Measurements from ENCODE around the gene TMCC2.

DNA sequence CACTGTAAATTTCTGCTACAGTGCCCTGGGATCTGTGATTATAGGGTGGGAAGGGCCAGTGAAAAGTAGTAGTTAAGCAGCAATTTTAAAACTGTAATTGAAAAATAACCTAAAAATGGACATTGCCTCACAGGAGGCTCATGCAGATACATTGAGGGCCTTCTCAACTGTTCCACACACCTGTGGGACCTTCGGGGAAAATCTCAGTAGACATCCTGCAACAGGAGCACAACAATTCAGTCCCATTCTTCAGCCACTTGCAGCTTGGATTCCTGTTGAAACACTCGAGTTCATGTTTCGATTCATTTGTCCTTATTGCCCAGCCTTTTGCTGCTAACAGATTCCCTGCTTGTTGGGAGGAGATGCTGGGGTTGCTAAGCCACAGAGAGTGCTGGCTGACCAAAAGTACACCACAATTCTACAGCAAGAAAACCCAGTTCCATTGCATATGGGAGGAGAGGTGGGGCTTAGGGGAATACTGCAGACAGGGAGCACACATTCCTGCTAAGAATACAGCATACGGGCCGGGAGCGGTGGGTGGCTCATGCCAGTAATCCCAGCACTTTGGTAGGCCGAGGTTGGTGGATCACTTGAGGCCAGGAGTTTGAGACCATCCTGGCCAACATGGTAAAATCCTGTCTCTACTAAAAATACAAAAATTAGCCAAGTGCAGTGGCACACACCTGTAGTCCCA lies 4.5 kb downstream of the TMCC2 start:
- TF ChIP-seq POLR2AphosphoS5 (IDR thresholded peaks at IDR 0.05; ENCODE audit: low read depth): no peak
- TF ChIP-seq, protein P1, sequence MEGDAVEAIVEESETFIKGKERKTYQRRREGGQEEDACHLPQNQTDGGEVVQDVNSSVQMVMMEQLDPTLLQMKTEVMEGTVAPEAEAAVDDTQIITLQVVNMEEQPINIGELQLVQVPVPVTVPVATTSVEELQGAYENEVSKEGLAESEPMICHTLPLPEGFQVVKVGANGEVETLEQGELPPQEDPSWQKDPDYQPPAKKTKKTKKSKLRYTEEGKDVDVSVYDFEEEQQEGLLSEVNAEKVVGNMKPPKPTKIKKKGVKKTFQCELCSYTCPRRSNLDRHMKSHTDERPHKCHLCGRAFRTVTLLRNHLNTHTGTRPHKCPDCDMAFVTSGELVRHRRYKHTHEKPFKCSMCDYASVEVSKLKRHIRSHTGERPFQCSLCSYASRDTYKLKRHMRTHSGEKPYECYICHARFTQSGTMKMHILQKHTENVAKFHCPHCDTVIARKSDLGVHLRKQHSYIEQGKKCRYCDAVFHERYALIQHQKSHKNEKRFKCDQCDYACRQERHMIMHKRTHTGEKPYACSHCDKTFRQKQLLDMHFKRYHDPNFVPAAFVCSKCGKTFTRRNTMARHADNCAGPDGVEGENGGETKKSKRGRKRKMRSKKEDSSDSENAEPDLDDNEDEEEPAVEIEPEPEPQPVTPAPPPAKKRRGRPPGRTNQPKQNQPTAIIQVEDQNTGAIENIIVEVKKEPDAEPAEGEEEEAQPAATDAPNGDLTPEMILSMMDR (conservative IDR thresholded peaks at IDR 0.05; ENCODE audit: low read depth in 2 of 2): no peak
- TF ChIP-seq, protein P2, sequence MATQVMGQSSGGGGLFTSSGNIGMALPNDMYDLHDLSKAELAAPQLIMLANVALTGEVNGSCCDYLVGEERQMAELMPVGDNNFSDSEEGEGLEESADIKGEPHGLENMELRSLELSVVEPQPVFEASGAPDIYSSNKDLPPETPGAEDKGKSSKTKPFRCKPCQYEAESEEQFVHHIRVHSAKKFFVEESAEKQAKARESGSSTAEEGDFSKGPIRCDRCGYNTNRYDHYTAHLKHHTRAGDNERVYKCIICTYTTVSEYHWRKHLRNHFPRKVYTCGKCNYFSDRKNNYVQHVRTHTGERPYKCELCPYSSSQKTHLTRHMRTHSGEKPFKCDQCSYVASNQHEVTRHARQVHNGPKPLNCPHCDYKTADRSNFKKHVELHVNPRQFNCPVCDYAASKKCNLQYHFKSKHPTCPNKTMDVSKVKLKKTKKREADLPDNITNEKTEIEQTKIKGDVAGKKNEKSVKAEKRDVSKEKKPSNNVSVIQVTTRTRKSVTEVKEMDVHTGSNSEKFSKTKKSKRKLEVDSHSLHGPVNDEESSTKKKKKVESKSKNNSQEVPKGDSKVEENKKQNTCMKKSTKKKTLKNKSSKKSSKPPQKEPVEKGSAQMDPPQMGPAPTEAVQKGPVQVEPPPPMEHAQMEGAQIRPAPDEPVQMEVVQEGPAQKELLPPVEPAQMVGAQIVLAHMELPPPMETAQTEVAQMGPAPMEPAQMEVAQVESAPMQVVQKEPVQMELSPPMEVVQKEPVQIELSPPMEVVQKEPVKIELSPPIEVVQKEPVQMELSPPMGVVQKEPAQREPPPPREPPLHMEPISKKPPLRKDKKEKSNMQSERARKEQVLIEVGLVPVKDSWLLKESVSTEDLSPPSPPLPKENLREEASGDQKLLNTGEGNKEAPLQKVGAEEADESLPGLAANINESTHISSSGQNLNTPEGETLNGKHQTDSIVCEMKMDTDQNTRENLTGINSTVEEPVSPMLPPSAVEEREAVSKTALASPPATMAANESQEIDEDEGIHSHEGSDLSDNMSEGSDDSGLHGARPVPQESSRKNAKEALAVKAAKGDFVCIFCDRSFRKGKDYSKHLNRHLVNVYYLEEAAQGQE (IDR thresholded peaks at IDR 0.05; ENCODE audit: unreplicated experiment): no peak
- TF ChIP-seq EZH2 (IDR thresholded peaks at IDR 0.05; ENCODE audit: low read depth, unreplicated experiment): no peak
- TF ChIP-seq EZH2phosphoT487 (IDR thresholded peaks at IDR 0.05; ENCODE audit: unreplicated experiment): no peak
- no peak for TF ChIP-seq CREB1 (CRISPR knock-in tag; IDR thresholded peaks at IDR 0.05; ENCODE audit: low read depth)

Measured in GM23338 (cell line).